Measurements from ENCODE around the gene CRABP2.
A peak's percentile ranks its signal among the peaks of the same experiment; 100 is the strongest.

Gene CRABP2

DNA sequence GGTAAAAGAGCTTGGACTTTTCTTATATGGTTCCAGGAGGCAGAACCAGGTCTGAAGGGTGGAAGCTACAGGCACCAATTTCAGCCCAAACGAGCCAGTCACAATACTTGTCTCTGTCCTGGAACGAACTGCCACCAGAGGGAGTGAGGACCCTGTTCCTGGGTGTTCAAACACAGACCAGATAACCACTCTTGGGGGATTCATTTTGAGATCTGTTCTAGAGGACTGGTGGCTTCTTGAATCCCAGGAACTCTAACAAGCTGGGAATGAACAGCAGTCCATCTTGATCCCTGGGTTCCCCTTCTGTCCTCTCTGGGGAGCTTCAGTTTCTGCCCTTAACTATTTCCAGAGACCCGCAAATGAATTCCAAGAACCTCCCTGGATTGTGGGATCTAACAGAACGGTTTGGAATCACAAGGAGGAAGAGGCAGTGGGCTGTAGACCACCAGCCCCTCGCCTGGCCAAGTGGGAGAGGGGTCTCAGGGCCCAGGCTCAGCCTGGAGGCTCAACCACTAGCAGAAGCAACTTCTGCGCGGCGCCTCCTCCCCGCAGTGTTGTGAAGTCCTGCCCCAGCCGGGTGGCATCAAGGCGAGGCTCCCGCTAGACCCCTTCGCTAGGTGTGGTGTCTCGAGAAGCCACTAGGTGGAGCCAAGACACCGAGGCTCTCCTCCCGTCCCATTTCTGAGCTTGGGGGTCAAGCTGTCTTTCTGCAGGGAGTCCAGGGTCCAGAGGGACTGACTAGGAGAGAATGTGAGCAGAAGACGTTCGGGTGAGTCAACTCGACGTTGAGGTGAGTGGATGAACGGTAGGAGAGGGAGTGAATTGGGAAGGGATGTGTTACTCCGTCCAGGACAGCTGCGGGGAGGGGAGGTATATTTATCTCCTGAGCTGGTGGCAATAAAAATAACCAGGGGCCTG, 16.1 kb downstream of the CRABP2 start:
- DNase-seq, result peak; percentile 94

DNA sequence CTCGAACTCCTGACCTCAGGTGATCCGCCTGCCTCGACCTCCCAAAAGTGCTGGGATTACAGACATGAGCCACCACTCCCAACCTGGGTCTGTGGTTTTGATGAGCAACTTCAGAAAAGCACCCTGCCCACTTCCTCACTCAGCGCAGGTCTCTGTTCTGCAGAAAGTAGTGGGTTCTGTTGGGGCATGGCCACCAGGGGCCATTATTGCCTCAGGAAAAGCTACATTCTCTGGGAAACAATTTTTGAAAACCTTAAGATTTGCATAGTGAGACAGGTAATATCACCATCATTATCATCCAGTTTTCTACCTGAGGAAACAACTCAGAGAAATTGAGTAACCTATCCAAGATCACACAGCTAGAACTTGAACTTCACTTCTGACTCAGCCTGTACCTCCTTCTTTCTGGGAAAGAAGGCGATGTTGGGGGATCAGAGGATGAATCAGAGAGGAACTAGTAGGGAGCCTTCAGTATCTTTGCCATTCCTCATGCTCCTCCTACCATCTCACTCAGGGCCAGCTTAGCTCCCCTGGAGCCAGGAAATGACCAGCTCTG, 21.1 kb downstream of the CRABP2 start:
- DNase-seq, result no peak

DNA sequence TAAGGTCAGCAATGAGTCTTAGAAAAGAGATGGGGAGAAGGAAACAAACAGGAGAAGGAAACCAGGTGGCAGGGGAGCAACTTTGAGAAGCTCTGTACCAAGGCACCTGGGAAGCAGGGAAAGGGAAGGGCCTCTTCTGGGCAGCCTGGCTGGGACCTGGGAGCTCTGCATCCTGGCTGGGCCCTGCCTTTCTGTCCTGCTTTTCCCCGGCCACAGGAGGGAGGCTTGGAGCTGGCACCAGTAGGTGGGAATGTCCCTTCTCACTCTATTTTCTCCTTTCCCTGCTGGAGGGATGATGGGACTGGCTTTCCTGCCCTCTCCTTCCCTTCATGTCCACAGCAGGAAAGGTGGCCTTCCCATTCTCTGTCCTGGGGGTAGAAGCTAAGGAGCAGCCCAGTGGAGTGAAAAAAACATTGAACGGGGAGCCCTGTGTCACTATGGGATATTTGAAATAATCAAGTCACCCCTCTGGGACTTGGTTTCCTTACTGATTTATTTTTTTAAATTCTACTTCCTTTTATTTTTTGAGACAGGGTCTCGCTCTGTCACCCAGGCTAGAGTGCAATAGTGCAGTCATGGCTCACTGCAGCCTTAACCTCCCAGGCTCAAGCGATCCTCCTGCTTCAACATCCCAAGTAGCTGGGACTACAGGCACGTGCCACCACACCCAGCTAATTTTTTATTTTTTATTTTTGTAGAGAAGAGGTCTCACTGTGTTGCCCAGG, 23.1 kb downstream of the CRABP2 start:
- DNase-seq, result no peak

DNA sequence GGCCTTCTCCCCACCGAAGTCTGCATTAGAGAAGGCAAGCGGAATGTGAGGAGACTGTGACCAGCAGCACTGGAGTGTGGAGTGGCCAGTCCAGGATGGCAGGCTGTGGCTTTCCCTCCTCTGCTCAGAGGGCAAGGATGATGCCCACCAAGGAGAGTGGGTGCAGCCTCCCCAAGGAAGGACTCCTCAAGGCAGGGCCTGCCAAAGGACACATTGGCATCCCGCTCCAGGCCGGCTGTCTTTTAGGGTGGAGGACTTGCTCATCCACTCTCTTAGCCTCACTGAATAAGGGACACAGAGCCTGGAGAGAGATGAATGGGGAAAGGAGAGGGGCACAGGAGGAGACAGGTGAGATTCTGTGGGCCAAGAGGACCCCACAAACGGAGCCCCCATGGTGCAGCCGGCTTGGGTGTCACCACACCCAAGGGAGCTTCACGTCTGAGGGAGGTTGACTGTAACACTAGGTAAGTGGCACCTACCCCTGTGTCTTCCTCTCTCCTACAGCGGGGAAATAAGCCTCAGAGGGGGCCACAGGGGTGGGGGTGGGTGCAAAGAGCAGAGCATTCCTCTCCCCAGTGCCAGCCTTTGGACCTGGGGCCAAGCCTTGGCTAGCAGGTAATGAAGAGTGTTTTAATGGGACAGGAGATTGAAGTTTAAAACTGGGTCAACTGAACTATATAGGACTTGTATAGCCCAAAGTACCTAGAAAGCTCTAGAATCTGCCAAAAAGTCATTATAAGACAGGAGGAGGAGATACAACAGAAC, 24.0 kb downstream of the CRABP2 start:
- DNase-seq, result no peak

DNA sequence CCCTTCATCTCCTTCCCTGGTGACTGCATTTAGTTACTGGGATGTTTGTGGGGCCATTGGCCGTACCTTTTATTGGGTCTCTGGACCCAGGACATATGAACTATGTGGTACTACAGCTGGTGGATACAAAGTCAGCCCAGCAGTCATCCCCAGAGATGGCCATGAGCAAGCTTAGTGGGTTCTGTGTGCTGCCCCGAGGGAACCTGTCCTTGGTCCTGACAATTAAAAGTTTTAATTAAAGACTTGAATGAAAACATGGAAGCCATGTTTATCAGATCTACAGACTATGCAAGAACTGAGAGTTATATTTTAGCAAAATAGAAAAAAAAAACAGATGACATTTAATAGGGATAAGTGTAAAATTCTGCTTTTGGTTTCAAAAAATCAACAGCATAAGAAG, 25.3 kb downstream of the CRABP2 start:
- no peak for DNase-seq

DNA sequence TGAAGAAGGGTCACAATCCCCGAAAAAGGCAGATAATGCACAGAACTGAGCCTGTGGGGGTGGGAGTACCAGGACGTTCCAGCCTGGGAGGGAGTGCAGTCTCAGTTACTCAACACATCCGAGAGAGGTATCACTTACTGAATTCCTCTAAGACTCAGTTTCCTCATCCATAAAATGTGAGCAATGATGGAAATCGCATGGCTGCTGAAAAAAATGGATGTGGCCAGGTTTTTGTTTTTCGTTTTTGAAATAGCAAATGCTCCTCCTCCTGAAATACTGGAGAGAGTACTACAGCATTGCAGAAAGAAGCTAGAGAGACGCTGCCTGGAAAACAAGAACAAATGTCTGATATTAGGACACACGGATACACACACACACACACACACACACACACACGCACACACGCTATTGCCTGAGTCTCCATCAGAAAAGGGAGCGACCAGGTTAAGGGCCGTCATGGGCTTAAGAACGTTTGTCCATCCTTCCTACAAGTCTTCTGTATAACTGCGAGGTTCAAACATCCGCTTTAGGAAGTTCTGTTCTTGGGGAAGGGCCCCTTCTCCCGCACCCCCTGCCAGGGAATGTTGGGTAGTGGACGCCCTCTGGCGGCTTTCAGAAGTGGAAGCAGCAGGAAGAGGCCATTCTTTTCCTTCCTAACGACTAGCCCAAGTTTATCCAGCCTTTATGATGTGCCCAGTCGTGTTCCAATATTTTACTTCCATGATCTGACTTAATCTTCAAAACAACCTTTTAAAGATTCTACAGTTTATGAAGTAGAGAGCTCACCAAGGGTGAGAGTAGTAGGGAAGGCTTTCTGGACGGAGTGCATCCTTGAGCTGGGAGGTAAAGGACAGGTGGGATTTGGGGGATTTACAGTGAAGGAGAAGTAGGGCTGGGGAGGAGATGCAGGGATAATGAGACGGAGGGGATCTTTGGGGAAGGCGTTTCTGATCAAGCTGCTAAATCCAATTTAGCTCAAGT, 27.5 kb downstream of the CRABP2 start:
- DNase-seq, result peak; percentile 84

DNA sequence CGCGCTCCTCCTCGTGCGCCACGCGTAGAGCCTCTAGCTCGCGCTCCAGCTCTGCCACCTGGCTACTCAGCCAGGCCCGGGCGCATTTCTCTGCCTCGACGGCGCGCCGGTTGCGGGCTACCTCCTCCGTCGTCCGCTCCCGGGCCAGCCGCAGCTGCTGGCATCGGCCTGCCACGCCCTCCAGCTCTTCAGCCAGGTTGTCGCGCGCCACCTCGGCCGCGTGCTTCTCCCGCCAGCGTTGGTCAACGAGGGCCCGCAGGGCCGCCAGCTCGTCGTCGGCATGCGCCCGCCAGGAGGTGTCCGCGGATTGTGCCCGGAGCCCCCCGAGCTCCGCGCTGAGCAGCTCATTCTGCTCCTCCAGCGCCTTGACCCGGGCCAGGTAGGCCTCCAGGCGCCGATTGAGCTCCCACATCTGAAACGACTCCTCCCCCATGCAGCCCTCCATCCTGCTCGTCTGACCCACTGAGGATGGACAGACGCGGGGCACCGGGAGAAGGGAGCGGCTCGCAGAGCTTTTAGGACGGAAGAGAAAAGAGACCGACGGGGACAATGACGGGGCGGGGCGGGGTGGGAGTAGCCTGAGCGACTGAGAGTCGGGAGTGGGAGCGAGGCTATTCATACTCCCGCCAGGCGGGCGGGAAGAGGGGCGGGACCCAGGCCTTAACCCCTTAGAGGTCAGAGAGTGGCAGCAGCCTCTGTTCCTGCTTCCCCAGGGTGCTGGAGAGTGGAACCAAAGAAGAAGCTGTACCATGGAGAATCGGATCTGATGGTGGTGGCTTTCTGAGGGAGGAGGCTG, 28.4 kb downstream of the CRABP2 start, which contains the start of gene NES:
Gene NES, minus strand, starts transcription at position 588 of the 796 bp plus-strand sequence. Its CDS starts 143 bp downstream, at position 445.
- DNase-seq, result peak; percentile 50

DNA sequence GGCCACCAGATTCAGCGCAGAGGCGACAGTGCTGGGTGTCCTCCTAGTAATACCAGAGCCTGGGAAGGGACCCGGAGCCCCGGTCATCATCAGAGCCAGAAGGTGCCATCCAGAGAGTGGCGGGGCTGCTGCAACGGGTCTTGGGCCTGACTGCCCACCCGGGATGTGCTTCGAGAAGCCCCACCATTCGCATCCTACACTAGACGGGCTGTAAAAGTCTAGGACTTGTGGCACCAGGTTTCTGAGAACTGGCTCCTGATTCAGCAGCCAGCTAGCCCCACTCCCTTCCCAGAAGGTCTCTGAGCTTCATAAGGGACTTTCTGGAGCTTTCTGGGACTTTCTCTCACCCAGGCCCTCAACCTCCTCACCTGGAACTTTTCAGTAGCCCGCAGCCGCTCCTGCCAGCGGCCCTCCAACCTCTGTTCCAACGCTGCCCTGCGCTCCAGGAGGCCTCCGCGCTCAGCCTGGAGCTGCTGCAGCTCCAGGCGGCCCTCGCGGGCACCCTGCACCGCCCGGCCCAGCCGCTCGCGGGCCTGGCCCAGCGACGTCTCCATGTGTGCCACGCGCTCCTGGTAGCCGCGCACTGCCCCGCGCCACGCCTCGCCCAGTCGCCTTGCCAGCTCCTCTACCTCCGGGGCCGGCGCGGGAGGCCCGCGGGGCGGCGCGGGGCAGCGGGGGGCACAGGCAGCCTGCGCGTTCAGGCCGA, 29.1 kb downstream of the CRABP2 start:
- no peak for DNase-seq

DNA sequence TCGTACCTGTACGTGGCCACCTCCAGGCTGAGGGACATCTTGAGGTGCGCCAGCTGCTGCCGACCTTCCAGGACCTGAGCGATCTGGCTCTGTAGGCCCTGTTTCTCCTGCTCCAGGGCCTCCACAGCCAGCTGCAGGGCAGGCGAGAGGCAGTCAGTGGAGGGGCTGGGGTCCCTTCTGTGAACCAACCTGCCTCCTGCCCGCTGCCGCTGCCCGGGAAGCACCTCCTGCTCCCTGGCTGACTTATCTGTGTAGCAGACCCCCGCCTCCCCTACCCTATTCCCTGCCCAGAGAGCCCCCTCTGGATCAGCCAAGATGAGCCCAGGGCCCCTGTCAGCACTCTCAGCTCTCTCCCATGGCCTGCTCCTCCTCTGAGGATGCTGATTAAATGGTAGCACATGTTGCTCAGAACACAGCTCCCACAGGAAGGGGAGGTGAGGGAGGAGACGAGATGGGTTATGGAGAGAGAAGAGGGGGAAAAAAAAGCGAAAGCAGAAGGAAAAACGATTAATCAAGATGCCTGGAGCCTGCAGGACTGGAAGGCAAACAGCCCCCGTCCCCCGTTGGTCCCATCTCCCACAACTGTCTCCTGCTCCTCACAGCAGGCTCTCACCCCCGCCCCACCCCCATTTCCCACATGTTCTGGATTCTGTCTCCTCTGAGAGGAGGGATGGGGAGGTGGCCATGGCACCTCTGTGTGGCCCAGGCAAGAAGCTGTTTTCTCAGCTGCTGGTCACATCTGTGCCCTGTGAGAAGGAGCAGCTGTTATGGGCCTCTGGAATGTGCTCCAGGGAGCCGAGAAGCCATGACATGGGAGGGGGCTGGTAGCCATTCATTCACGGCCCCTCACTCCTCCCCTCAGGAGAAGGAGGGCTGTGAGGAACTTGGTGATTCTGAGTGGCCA, 29.9 kb downstream of the CRABP2 start:
- no peak for DNase-seq

DNA sequence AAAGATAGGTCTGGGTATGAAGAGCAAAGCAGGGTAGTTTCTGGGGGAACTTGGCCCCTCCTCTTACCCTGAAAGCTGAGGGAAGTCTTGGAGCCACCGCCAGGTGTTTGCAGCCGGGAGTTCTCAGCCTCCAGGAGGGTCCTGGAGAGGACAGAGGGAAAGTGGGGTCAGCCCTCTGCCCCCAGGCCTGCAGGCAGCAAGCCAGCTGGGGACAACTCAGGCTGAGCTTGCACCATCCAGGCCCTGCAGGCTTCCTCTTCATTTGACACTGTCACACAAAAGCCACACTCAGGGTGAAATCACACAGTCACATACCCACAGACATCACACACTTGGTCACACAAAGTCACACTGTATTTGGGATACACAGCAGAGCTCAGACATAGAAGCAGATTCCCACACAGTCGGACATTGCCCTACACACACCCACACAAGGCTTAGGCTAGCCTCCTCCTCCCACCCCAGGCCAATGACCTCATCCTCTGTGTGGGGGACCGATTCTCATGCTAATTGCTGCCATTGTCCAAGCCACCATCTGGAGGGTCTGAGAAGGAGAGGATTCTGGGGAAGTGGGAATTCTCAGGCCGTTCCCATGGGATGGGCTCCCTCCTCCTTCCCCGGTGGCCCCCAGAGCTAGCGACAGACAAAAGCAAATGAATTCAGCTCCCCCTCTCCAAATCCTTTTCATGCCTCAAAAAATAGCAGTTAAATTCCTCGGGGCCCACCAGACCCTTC, 31.8 kb downstream of the CRABP2 start:
- DNase-seq, result peak; percentile 27

DNA sequence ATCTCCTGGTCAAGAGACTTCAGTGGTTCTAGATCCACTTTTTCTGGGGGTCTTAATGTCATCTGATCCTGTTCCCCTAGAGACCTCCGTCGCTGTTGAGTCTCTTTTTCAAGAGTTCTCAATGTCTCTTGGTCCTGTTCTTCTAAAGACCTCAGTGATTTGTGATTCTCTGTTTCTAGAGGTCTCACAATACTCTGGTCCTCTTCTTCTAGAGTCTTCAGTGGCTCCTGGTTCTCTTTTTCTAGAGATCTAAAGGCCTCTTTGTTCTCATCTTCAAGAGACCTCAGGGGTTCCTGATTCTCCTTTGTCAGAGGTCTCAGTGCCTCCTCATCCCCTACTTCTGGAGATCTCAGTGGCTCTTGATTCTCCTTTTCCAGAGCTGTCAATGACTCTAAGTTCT, 33.6 kb downstream of the CRABP2 start:
- DNase-seq, result no peak

DNA sequence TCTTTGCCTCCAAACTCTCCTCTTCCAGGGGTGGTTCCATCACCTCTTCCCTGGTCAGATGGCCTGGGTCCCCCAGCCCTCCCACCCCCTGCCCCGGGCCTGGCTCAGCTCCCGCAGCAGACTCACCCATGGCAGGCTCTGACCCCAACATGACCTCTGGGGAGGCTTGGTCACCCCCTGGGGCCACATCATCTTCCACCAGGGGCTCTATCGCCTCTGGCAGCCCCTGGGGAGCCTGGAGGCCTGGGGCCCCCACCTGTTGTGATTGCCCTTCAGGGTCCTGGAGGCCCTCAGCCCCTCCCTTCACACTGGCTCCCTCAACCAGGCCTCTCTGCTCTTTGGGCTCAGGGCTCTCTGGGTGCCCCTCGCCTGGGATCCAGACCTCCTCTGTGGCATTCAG, 34.6 kb downstream of the CRABP2 start:
- DNase-seq, result no peak

DNA sequence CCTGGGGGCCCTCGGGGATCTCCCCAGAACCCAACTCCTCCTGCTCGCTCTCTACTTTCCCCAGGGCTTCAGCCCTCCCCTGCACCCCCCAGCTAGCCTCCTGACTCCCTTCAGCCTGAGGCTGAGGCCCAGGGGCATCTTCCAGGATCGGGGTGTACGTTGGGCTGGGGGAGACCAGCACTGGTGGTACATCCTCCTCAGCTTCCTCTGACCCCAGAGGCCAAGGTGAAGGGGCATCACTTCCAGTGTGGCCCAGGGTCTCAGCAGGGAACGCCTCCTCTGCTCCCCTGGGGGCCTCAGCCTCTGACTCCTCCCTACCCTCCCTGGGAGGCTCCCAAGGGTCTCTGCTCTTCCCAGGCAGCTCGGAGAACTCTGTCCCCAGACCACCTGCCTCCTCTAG, 35.0 kb downstream of the CRABP2 start:
- no peak for DNase-seq

DNA sequence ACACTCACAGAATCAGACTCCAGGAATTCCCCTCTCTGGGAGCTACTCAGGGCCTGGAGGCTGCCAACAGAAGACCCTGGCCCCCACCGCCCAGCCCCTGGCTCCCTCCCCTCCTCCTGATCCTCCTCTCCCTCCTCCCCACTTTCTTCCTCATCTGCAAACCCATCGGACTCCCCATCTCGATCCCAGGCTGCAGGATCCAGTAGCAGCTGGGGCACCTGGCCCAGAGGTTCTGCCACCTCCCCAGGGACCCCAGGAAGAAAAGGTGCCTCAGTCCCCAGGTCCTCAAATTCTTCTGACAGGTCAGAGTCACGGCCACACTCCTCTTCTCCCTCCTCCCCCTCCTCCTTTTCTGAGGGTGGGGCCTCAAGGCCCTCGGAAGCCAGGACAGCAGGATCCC, 35.6 kb downstream of the CRABP2 start:
- DNase-seq, result no peak

DNA sequence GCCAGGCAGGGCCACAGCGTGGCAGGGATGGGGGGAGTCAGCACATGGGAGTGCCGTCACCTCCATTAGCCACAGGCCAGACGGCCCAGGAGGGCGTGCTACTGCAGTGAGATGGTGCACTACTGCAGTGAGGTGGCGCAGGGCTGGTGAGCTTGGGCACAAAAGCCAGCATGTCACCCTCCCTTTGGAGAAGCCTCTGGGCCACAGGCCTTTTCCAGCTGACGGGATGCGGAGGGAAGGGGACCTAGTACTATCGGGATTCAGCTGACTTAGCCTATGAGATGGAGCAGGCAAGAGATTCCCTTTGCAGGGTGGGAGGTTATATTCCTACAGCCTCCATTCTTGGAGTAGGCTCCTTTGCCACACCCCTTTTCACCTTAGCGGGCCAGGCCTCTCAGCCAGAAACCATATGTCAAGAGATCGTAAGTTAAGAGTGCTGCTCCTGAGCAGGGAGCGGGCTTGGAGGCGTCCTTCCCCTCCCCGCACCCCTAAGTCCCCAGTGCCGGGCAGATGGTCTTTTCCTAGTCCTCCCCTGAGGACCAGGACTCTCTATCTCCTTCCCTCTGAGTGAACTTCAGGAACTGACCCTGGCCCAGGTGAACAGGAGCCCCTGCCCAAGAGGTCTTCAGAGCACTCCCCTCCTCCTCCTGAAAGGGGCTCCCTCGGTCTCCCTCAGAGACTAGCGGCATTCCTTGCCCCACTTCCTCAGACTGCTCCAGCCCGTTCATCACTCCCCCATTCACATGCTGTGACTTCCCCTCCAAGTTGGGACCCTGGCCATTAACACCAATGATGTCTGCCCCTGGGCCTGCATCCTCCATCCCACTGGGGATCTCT, 36.4 kb downstream of the CRABP2 start:
- DNase-seq, result no peak

DNA sequence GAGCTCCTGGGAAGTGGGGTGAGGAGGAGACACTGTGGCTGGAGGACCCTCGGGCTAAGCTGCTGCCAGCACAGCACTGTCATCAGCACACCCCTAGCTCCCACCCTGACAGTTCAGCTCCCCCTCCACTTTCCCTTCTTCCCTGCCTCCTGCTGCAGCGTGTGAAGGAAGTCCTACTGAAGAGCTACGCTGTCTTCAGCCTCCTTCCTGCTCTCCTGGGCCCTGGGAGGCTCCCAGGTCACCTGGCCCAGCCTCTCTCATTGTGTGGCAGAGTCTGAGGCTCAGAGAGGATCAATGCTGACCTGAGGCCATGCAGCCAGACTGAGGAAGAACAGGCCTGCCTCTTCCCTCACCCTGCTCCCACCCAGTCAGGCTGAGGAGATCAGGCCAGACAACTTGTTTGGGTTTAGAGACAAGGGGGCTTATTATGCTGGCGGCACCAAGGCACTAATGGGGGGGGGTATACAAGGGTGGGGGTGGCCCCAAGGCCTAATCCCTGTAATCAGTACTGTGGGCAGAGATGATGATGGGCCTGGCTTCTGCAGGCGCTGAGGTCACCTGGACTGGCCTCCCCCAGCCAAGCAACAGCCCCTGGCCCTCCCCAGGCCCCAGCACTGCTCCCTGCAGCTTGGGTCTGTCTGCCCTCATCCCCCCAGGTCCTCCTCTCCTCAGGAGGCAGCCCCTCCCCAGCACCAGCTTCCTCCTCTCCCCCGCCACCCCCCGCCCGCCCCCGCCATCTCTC, 37.2 kb downstream of the CRABP2 start:
- DNase-seq, result no peak

DNA sequence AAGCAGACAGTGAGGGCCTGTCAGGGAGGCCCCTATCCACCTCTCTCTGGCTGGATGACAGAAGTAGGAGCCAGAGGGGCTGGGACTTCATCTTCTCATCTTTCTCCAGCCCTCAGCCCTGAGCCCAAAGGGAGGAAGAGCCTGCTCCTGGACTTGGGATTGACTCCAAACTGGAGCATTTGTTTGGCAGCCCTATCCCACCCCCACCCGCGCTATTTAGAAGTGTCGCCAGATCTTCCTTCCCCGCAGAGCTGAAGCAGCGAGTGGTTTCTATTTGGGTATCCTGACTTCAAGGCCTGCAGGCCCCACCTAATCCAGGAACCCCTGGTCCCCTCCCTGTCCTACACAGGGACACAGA, 37.8 kb downstream of the CRABP2 start:
- no peak for DNase-seq

All from OCI-M1 (cell line).